Measurements from ENCODE around the gene RPS24.

- TF ChIP-seq EZH2 (IDR thresholded peaks at IDR 0.05; ENCODE audit: low read length) (no peak), CTCF (optimal IDR thresholded peaks at IDR 0.05 in 1 of 3, IDR thresholded peaks at IDR 0.05 in 1 of 3, conservative IDR thresholded peaks at IDR 0.05 in 1 of 3; ENCODE audit: extremely low read depth in 1 of 3, insufficient read depth in 2 of 3, low read length in 3 of 3) (no peak)
These were observed 4.4 kb downstream of the RPS24 start for GRCh38 chr10:78038105-78038504.

Measured in keratinocyte (primary cell).